SH-SY5Y (cell line): ENCODE measurements around the gene LGI2.

Experiments
- GATA2 ChIP-seq: IDR thresholded peaks from 2 replicates; pipeline ENCODE4 v1.6.1; 2011; ENCODE audit warnings: mild to moderate bottlenecking, low read depth, low read length
- GATA3 ChIP-seq: IDR thresholded peaks from 2 replicates; pipeline ENCODE4 v1.6.1; 2011; ENCODE audit warnings: low read depth, mild to moderate bottlenecking, low read length, moderate library complexity

GRCh38 chr4:25050370-25051078, 19.8 kb upstream of the LGI2 start:
- TF ChIP-seq GATA2 (no peak), GATA3 (no peak)
